ENCODE data around the gene NINL. TPM values are rescaled to one million over a fixed set of nuclear protein-coding genes. Genes with fewer than 3 reads are reported as not detected.

Gene NINL
- total and polyA plus RNA-seq, 12 donors, result 1.3 to 17.9 (median 3.8) TPM

- Histone ChIP-seq H3K27ac (no peak overlapping the region), H3K4me1 (peaks cover 0 to 23% (median 17%) of the 10 kb centered on the region in 9 donors), H3K36me3 (no peaks in the 10 kb centered on the region), H3K27me3 (no peaks in the 10 kb centered on the region), H3K9me3 (peaks cover 0 to 8% (median 0%) of the 10 kb centered on the region in 11 donors), H3K4me3 (no peak overlapping the region)
- no peak for DNase-seq
- no peak for TF ChIP-seq CTCF (IDR thresholded peaks at IDR 0.05)
- 83 to 88% methylated on average over 9 of the region's 9 CpGs for WGBS, 2 donors
- ATAC-seq, result no peak
- intact Hi-C loops (cut with DNase I), result loop anchor here in 1 of 10 donors (10.0 kb wide), 1 partner anchor 82 kb away; no protein-coding TSS in a partner anchor
Observed at GRCh38 chr20:25626779-25627178, 41.4 kb upstream of the NINL start.

- H3K4me3 ChIP-seq, result peak overlapping the region; percentile 87 to 98 (median 92)
- intact Hi-C loops (cut with DNase I), result loop anchor here in 5 of 10 donors (5.0 to 10.0 kb wide), 3 partner anchors 73 to 87 kb away; partner anchors contain the start of gene ZNF337 (in 3 of the 5)
- TF ChIP-seq CTCF (IDR thresholded peaks at IDR 0.05), result no peak
Observed at GRCh38 chr20:25624500-25624939, 39.2 kb upstream of the NINL start.

GRCh38 chr20:25623736-25624499, 38.6 kb upstream of the NINL start, which contains the start of gene NANP:
Gene NANP (minus strand): TSS chr20:25624014. CDS start chr20:25623948, 66 bp downstream.
- H3K27ac ChIP-seq, result peak within 1 kb of the TSS; percentile 62 to 97 (median 90)
- 1% methylated on average over 70 to 81 of the region's 81 CpGs for WGBS, 2 donors
- ATAC-seq (peak; percentile 94 to 97 (median 96)), DNase-seq (peak; percentile 96 to 97)
- peak in 3 of 9 donors; percentile 6 to 24 (median 19) for TF ChIP-seq CTCF (IDR thresholded peaks at IDR 0.05)
- peaks cover 0 to 8% (median 0%) of the 10 kb centered on the region in 11 donors for H3K9me3 ChIP-seq
- intact Hi-C loops (cut with DNase I), result loop anchor here in 5 of 10 donors (5.0 to 10.0 kb wide), 3 partner anchors 73 to 87 kb away; partner anchors contain the start of gene ZNF337 (in 3 of the 5)
- H3K4me3 ChIP-seq, result peak within 1 kb of the TSS; percentile 87 to 98 (median 92)
- H3K27me3 ChIP-seq, result no peaks in the 10 kb centered on the region
- peaks cover 0 to 26% (median 17%) of the 10 kb centered on the region in 9 donors for H3K4me1 ChIP-seq
- no peaks in the 10 kb centered on the region for H3K36me3 ChIP-seq

More at GRCh38 chr20:25624500-25624939, 39.2 kb upstream of the NINL start:
- Histone ChIP-seq H3K9me3 (peaks cover 0 to 8% (median 0%) of the 10 kb centered on the region in 11 donors), H3K4me1 (peaks cover 0 to 24% (median 17%) of the 10 kb centered on the region in 9 donors), H3K27me3 (no peaks in the 10 kb centered on the region), H3K27ac (peak overlapping the region; percentile 62 to 97 (median 90)), H3K36me3 (no peaks in the 10 kb centered on the region)
- DNase-seq, result peak in 1 of 2 donors; percentile 36
- WGBS, 2 donors, result 39 to 43% methylated on average over 17 of the region's 17 CpGs
- no peak for ATAC-seq

- peak; percentile 22 to 47 for DNase-seq
- peak in 7 of 8 donors; percentile 39 to 62 (median 44) for ATAC-seq
- H3K4me1 ChIP-seq, result peaks cover 0 to 26% (median 17%) of the 10 kb centered on the region in 9 donors
- 0 to 1% methylated on average over 45 of the region's 45 CpGs for WGBS, 2 donors
- peak overlapping the region; percentile 87 to 98 (median 92) for H3K4me3 ChIP-seq
- intact Hi-C loops (cut with DNase I), result loop anchor here in 5 of 10 donors (5.0 to 10.0 kb wide), 3 partner anchors 74 to 86 kb away; partner anchors contain the start of gene ZNF337 (in 3 of the 5)
- TF ChIP-seq CTCF (IDR thresholded peaks at IDR 0.05), result no peak
- H3K27ac ChIP-seq, result peak overlapping the region; percentile 62 to 97 (median 90)
- no peaks in the 10 kb centered on the region for H3K36me3 ChIP-seq
- H3K27me3 ChIP-seq, result no peaks in the 10 kb centered on the region
- peaks cover 0 to 8% (median 0%) of the 10 kb centered on the region in 11 donors for H3K9me3 ChIP-seq
Observed at GRCh38 chr20:25623225-25623735, 37.9 kb upstream of the NINL start.

Data from heart right ventricle (tissue), 16 donors.